ENCODE data around the gene GAS7. TPM values are rescaled to one million over a fixed set of nuclear protein-coding genes. Genes with fewer than 3 reads are reported as not detected.

The GAS7 gene
- total and polyA plus RNA-seq, 9 of the 15 experiments (the other 6 are each of a cell fraction or from before 2014, with no cell fraction given), result 0.11 to 0.33 TPM; not detected in 7

- TF ChIP-seq PHTF2 (CRISPR knock-in tag; IDR thresholded peaks at IDR 0.05) (no peak), RFX1 (IDR thresholded peaks at IDR 0.05) (no peak), EP400 (IDR thresholded peaks at IDR 0.05) (no peak), GATAD2A (IDR thresholded peaks at IDR 0.05) (no peak), CBFA2T2 (conservative IDR thresholded peaks at IDR 0.05) (no peak), ZNF24 (IDR thresholded peaks at IDR 0.05) (no peak), ZBTB8A (IDR thresholded peaks at IDR 0.05; ENCODE audit: partially characterized antibody) (no peak), TBL1XR1 (IDR thresholded peaks at IDR 0.05; ENCODE audit: low read length in 2 of 2) (no peak), HBP1 (CRISPR knock-in tag; IDR thresholded peaks at IDR 0.05) (no peak), CSDE1 (IDR thresholded peaks at IDR 0.05) (no peak), GATA2 (CRISPR knock-in tag; IDR thresholded peaks at IDR 0.05) (no peak)
- TF ChIP-seq, protein P1, sequence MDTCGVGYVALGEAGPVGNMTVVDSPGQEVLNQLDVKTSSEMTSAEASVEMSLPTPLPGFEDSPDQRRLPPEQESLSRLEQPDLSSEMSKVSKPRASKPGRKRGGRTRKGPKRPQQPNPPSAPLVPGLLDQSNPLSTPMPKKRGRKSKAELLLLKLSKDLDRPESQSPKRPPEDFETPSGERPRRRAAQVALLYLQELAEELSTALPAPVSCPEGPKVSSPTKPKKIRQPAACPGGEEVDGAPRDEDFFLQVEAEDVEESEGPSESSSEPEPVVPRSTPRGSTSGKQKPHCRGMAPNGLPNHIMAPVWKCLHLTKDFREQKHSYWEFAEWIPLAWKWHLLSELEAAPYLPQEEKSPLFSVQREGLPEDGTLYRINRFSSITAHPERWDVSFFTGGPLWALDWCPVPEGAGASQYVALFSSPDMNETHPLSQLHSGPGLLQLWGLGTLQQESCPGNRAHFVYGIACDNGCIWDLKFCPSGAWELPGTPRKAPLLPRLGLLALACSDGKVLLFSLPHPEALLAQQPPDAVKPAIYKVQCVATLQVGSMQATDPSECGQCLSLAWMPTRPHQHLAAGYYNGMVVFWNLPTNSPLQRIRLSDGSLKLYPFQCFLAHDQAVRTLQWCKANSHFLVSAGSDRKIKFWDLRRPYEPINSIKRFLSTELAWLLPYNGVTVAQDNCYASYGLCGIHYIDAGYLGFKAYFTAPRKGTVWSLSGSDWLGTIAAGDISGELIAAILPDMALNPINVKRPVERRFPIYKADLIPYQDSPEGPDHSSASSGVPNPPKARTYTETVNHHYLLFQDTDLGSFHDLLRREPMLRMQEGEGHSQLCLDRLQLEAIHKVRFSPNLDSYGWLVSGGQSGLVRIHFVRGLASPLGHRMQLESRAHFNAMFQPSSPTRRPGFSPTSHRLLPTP (IDR thresholded peaks at IDR 0.05; ENCODE audit: borderline replicate concordance, extremely low read depth, insufficient read length), result no peak
These were observed 310.9 kb downstream of the GAS7 start (continued) for GRCh38 chr17:9887508-9887907.
